Pancreas (tissue), 10 donors: ENCODE results near the gene FCN1. TPM values are rescaled to one million over a fixed set of nuclear protein-coding genes. Genes with fewer than 3 reads are reported as not detected.

Experiments used
- ATAC-seq, 4 donors: fragments of 200-7000 bp; cut with Tn5 transposase; one replicate each; pipeline versions ENCODE4 v1.8.0 to v1.9.1; 2020; ENCODE audit warnings: mild to moderate bottlenecking in 4 of 4, moderate library complexity in 4 of 4
- DNase-seq, 6 donors: peaks; one replicate each; pipeline ENCODE4 v3.0.0-alpha.2; 2020
- FAIRE-seq: peaks from 2 replicates; lab custom pipeline; 2012; peaks lifted over from hg19 to GRCh38; lab: Jason Lieb, UNC
- H3K27ac ChIP-seq, 4 donors: fragments of 200-600 bp; sonication (generic); 1 replicate in 3 of 4; 2 replicates in 1 of 4; pipeline versions ENCODE4 v1.5.0 to v1.8.0; 2020
- H3K27me3 ChIP-seq, 4 donors: fragments of 200-600 bp; one replicate each; pipeline ENCODE4 v1.8.0; 2021
- H3K36me3 ChIP-seq, 3 donors: fragments of 200-600 bp; sonication (generic) in 1 of 3; one replicate each; pipeline versions ENCODE4 v1.5.0 to v1.8.0; 2020 to 2021
- H3K4me1 ChIP-seq, 3 donors: fragments of 200-600 bp; one replicate each; pipeline ENCODE4 v1.8.0; 2021
- H3K4me3 ChIP-seq, 4 donors: fragments of 200-600 bp; sonication (generic) in 2 of 4; one replicate each; pipeline versions ENCODE4 v1.5.0 to v1.8.0; 2020 to 2021
- H3K9me3 ChIP-seq, 4 donors: fragments of 200-600 bp; one replicate each; pipeline ENCODE4 v1.8.0; 2021
- CTCF ChIP-seq, 4 donors: fragments of 200-600 bp; sonication (generic) in 3 of 4; IDR thresholded peaks; one replicate each; pipeline versions ENCODE4 v1.5.0 to v1.8.0; 2021; ENCODE audit warnings: antibody characterized with exemption in 4 of 4
- WGBS, 2 donors: extraction: QIAGEN DNeasy Blood & Tissue Kit; methylation state at CpG; one replicate each; pipeline ENCODE4 v1.1.7; 2013; 5-methylcytosine and 5-hydroxymethylcytosine counted together
- intact Hi-C, 3 donors: fragments of 100-400 bp; cut with DNase I; formaldehyde crosslinking; loops; one replicate each; pipeline versions ENCODE4 v1.11.1 to v1.14.2; 2022
- polyA plus RNA-seq, 2 donors: library from polyadenylated mRNA; stranded (reverse); fragments of 200-250 nt; gene quantifications; one replicate each; pipeline ENCODE4 v1.2.3, GENCODE V29; 2013
- total RNA-seq, 6 donors: library from RNA; stranded (reverse); fragmentation: NEBNext Ultra II Directional in 4 of 6; extraction: Animal tissue kit (Norgen Biotek cat#: 25700) in 4 of 6; gene quantifications; one replicate each; pipeline versions ENCODE4 v1.2.1 to v1.2.4, GENCODE V29; 2021 to 2023
- donor health status: healthy with polysubstance abuse.
- donor health status: DM: no; HTN: no; CAD: no; lungs with moderate emphysema.
- donor health status: DM: no; HTN: no; CAD: no.
- donor health status: control.
- donor health status: control.
- donor health status: Bipolar disorder and iron deficiency.
- donor health status: DM: yes; HTN: yes; CAD: no.
- donor health status: DM: no; HTN: no; CAD: no.
- donor health status: DM: no; HTN: no; CAD: no.
- donor health status: DM: yes; HTN: yes; CAD: no.

The FCN1 gene
- total and polyA plus RNA-seq, 8 donors, result 0.32 to 6.2 (median 1.0) TPM

- Histone ChIP-seq H3K4me3 (no peak overlapping the region), H3K36me3 (no peaks in the 10 kb centered on the region), H3K4me1 (no peaks in the 10 kb centered on the region), H3K9me3 (no peaks in the 10 kb centered on the region), H3K27me3 (no peaks in the 10 kb centered on the region), H3K27ac (no peak overlapping the region)
- no peak for FAIRE-seq
- no peak for ATAC-seq
- 53 to 65% methylated on average over 9 of the region's 9 CpGs for WGBS, 2 donors
- no peak for DNase-seq
- intact Hi-C loops, result no loop called here
- no peak for TF ChIP-seq CTCF (IDR thresholded peaks at IDR 0.05)
These were observed 61.8 kb downstream of the FCN1 start for GRCh38 chr9:134855900-134856377.

Other genes with a start within 250 kb of the FCN1 start
- gene FCN2, start 37.1 kb downstream of the FCN1 start, total RNA-seq, result under 1 TPM in 4 of 6 donors, not detected in 2; 0.16 to 0.84 (median 0.42) TPM
- under 1 TPM in 1 of 2 donors, not detected in 1; 0.38 TPM for gene FCN2, start 37.1 kb downstream of the FCN1 start, polyA plus RNA-seq
- 10 to 100 TPM in 1 of 6 donors, 1 to 10 TPM in 5; 5.9 to 10.4 (median 7.1) TPM for gene OLFM1, start 169.8 kb upstream of the FCN1 start, total RNA-seq
- gene OLFM1, start 169.8 kb upstream of the FCN1 start, polyA plus RNA-seq, result 10 to 100 TPM in 1 of 2 donors, 1 to 10 TPM in 1; 7.8 to 14.1 TPM